GM21390 (cell line): Measurements from ENCODE around the gene KIAA1671.

ENCODE experiments used
- ATAC-seq: cut with Tn5 transposase; IDR thresholded peaks from one replicate; pipeline ENCODE4 v1.9.1; 2021; ENCODE audit not compliant: unreplicated experiment

Gene KIAA1671

DNA sequence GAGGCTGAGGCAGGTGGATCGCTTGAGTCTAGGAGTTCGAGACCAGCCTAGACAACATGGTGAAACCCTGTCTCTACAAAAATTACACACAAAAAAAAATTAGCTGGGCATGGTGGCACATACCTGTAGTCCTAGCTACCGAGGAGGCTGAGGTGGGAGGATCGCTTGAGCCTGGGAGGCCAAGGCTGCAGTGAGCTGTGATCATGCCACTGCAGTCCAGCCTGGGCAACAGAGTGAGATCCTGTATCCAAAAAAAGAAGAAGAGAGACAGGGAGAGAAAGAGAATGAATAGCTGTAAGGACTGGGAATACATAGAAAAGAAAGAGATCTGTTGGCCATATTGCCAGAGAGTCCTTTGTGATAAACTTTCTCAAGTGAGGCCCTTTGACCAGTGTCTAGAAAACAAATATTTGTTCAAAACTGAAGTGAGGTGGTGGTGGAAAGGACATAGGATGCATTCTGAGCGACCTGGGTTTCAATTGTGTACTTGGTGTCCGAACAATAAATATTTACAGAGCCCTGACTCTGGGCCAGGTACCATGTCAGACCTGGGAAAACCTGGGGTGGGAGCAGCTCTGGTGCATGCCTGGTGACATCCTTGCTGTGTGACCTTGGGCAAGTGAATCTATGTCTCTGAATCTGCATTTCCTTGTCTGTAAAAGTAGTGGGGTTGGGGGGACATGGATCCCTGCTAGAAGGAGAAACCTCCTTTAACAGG, 157.5 kb downstream of the KIAA1671 start:
- no peak for ATAC-seq

DNA sequence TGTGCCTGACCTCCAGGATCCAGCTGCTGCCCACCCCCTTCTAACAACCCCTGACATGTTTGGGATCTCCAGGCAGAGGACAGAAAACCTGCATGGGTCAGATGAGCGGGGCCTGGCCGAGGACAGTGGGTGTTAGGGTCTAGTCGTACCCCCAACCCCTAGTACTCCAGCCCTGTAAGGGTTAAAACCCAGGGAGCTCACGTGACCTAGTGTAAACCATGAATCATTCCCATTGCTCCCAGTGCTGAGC, 158.0 kb downstream of the KIAA1671 start:
- no peak for ATAC-seq

DNA sequence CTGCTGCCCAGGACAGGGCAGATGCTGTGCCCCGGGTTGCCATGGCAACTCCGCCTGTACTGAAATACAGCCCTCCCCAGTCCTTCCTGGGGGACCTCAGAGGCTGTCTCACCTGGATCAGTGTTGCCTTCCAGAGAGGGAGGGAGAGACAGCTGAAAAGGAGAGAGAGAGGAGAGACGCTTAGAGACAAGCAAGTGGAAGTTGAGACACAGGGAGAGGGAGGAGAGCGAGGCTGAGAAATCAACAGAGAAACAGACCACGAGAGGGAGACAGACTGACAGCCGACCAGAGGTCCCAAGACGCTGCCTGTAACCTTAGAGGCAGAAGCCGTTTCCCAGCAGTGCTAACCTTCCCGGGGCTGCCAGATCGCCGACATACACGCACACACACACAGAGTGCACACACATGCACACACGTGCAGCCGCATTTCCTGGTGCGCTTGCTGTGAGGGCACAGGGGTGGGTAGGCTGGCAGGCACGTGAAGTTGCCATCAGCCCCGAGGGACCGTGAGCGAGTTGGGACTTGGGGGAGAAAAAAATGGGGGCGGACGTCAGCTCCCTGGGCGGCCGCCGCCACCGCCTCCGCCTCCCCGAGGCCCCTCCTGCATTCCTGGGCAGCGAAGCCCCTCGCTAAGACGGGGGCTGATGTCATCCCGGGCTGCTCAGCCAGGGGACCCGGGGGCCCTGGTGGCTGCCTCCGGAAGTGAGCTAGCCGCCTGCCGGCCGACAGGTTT, 158.5 kb downstream of the KIAA1671 start:
- no peak for ATAC-seq

DNA sequence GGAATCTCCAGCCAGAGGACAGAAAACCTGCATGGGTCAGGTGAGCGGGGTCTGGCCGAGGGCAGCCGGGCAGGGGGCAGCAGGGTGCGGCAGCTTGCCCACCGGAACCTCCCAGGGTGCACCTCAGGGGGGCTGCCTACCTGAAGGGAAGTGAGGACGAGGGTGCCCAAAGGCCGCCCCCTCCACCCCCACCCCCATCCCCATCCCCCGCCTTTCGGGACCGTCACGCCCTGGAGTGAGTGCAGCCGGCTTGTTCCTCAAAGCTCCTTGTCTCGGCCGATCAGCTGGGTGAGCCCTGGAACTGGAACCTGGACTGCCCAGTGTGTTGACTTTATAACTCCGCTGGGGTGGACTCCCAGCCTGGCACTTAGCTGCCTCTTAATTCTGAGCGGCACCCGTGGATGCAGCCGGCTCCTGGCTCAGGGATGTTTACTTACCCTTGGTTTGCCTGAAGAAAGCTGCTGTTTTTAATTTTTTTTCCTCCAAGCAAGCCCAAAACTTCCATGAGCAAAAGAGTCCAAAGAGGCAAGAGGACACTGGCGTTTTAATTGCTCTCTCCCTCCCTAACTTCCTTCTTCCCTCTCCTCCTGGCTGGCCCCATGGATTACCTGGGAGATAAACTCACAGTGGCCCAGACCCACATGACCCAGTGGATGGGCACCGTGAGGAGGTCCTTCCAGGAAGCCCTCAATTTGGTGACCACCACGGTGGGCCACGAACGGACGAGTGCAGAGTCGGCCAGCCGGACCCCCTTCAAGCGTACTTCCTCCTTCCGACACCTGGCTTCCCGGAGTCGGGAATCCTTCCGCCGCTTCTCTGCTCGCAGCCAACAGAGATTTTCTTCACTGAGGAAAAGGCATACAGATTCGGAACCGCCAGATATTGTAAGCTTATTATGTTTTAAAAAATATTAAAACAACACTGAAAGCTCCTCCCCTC, 159.3 kb downstream of the KIAA1671 start:
- no peak for ATAC-seq

DNA sequence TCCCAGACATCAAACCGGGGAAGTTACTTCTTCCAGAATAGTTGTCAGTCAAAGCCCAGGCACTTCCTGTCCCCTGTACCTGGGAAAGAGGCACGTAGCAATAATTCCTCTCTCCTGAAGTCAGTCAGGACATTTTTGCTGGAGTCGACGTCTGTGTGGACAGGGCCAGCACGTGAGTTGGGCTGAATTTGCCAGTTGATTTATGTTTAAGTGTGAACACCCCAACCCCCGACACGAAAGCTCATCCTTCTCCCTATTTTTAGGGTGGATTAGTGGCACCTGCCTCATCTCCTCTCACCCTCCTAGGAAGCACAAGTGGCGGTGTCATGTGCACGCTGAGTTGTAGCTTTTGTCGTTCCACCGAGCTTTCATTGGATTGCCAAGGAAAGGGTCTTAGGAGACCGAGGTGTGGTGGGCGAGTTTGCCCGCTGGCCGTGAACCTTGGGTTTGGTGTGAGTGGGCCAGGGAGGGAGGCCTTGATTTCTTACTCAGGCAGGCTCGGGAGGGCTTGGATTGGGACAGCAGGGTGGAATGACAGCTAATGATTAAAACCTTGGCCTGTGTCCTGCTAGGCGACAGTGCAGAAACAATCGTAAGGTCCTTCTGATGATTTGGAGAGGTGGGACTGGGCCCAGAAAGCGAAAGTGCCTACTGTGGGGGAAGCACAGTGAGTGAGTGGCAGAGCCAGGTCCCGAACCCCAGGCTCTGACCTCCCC, 160.2 kb downstream of the KIAA1671 start:
- no peak for ATAC-seq

DNA sequence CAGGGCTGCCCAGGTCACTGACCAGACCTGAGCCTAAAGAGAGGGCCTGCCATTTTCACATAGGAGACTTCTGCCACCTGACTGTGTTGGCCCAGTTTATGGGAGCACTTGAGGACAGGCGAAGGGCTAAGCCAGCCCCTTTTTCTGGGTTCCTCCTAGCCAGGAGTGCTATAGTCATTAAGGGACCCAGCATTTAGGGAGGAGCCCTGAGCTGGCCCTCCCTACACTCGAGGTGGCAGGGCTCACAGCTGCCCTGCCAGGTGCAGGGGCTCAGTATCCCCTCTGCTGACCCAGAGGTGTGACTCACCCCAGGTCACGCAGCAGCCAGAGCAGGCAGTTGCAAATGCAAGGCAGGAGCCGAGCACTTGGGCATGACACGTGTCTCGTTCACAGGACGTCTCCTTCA, 160.8 kb downstream of the KIAA1671 start:
- no peak for ATAC-seq

DNA sequence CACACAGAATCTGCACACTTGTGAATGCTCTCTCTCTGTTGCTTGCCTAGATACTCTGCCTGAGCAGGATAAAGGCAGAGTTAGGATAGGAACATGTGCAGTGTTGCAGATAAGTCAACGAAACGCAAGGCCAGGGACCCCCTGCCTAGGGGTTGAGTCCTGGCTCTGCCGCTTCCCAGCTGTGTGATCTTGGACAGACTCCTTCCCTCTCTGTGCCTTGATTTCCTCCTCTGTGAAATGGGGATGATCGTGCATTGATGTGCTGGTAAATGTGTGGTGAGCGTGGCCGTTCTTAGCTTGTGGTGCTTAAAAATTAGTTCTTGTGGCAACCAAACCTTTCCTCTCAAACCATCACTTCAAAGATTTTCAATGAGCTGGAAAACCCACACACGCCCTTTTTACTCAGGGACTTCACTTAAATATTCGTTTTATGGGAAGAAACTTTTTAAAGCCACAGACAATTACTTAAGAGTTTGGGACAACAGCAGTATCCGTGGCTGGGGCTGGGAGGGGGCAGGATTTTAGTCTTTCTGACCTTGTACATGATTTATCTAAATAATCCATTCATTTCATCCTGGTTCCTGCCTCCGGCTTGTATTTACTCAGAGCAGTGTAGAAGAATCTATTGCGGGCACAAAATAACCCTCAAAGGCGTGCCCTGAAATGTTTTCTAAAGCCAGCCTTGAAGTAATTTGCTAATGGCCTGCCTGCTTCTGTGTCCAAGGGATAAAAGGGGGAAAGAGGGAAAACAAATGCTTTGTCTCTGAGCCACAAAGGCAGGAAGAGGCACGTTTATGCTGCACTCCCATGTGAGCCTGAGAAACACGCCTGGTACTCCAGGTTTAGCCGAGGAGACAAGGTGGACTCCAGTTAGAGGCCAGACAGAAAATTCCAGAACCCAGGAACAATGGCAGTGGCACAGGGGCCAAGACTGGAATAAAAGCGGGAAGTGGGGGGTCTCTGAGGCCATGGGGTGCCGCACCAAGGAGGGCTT, 162.2 kb downstream of the KIAA1671 start:
- no peak for ATAC-seq

DNA sequence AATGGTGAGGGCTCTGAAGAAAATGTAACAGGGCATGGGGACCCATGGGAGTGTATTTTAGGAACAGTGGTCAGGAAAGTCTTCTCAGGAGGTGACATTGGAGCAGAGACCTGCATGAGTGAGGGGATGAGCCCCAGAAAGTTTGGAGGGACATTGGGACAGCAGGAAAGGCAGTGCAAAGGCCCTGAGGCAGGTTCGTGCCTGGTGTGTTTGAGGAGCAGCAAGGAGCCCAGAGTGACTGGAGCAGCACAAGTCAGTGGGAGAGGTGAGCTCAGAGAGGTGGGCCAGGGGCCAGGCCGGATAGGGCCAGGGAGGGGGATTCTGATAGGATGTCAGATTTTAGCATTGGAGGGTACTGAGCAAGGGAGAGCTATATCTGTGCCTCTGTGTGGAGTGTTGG, 167.1 kb downstream of the KIAA1671 start:
- no peak for ATAC-seq

DNA sequence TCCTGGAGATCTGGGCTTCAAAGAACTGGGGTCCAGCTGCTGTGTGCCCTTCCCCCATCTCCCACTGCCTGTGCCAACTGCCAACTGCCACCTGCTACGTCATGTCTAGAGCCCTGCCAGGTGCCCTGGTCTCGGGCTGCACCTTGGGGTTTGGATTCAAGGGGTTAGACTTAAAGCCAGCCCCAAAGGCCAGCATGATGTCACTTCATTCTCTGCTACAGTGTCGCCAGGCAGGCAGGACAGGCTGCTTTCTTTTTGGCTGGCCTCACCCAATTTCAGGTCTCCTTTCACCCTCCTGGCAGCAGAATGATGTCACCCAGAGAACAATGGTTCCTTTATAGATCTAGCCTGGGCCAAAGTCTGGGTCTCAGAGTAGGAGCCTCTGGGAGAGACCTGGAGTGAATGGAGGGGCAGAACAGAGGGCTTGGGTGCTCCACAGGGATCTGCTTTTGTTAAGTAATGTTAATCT, 167.6 kb downstream of the KIAA1671 start:
- ATAC-seq = no peak

DNA sequence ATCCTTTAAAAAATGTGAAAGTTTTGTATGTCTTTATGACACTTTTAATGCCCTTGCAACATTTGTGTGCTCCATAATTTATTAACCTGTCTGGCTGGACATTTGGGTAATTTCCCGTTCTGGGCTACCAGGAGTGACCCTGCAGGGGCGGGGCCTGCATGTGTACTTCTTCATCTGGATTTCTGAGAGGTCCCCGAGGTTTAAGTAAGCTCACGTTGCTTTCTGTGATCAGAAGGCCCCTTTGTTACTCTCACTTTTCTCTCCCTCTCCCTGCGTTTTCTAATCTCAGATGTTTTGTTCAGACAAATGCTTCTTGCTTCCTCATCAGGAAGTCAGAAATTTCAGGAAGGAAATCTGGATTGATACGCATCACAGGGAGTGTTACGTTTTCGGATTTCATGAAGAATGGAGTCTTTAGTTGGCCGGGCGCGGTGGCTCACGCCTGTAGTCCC, 168.3 kb downstream of the KIAA1671 start:
- ATAC-seq = no peak

DNA sequence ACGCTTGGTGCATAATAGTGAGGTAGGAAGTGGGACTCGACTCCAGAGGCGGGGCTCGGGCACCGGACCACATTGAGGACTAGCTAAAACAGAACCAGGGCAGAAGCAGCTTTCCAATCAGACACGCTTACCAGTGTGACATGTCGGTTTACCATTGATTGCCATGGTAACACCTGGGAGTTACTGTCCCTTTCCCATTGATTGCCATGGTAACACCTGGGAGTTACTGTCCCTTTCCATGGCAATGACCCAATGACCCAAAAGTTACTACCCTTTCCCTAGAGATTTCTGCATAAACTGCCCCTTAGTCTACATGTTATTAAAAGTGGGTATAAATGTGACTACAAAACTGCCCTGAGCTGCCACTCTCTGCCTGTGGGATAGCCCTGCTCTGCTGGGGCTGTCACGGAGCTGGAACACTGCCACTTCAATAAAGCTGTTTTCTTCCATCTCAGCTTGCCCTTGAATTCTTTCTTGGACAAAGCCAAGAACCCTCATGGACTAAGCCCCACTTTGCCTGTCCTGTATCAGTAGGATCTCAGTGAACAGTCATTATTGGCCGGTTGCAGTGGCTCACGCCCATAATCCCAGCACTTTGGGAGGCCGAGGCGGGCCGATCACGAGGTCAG, 169.7 kb downstream of the KIAA1671 start:
- no peak for ATAC-seq

DNA sequence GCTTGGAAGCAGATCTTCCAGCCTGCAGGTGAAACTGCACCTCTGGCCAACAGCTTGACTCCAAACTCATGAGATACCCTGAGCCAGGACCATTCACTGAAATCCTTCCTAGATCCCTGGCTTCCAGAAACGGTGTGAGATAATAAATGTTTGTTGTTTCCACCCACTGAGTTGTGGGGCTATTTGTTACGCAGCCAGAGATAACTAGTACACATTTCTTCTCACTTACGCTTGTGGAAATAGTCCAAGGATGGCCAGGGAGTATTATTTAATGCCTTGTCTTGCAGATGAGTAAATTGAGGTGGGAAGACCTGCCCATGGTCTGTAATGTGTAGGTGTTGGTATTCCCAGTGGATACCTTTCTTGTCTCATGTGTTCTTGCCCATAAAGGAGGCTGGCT, 171.2 kb downstream of the KIAA1671 start:
- no peak for ATAC-seq

DNA sequence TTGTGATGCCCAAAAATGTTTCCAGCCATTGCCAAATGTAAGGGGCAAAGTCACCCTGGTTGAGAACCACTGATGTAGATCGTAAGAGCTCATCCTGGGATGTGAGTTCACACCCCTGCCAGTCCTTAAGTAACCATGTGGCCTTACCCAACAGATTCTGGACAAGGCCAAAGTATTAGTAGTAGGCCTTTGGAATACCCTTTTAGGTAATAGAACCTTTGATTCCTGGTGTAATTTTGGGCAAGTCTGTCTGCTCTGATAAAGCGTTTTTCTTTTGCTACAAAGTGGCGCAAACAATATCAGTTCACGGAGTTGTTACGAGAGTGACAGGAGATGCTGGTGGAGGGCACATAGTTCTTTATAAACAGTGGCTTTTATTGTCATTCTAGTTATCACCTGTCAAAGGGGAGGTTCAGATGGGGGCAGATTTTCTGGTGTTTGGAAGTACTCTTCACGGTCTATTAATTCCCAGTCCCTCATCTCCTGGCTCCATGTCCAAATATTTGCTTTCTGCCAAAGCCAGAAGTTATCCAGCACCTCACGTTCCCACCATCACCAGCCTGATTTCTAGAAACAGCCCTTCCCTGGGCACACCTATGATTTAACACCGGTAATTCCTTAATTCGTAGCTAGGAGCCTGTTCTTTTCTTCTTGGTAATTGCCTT, 173.3 kb downstream of the KIAA1671 start:
- no peak for ATAC-seq

DNA sequence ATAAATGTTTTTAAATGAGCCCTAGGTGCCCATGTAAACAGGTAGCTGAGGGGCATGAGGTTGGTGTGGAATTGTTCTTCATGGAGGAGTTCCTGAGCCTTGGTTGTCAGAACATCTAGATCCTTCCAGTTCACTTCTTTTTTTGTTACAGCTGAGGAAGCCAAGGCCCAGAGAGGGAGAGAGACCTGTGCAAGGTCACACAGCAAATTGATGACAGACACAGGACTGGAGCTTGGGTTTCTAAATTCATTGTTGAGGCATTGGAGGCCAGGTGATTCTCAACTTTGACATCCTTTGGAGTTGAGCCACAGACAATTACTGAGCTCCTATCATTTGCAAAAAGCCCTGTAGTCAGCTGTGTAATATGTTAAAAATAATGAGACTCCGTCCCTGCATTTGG, 174.0 kb downstream of the KIAA1671 start:
- no peak for ATAC-seq

DNA sequence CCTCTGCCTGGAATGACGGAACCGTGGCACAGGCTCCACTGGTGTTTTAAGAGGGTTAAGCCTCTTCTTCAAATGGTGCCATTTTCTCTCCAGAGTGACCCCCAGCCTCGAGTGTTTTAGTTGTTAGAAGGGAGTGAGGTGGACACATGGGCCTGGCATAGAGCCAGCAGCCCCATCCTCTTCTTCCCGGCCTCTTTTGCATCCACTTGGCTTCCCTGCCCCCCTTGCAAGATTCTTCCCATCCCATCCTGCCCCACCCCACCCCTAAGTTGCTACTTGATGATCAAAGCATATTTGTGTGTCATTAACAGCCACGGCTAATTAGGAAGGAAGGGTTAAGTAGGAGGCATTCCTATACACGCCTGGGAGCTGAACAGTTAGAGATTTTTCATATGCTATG, 174.8 kb downstream of the KIAA1671 start:
- ATAC-seq = no peak

DNA sequence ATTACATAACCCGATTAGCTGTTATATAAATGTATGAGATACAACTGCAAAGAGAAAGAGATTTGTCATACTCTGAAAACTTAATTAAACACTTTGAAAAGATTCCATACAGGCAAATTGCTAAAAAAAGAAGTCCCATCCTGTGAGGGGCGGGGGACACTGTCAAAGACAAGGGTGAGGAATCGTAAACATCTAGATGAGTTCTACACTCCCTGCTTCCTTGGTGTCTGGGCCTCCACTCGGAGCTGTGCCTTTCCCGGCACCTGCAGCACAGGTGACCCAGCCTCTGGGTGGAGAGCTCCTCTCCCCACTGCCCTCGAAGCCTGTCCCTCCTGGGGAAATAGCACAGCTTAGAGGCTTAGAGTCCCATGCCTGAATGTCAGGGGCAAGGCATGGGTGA, 177.9 kb downstream of the KIAA1671 start:
- ATAC-seq = no peak

DNA sequence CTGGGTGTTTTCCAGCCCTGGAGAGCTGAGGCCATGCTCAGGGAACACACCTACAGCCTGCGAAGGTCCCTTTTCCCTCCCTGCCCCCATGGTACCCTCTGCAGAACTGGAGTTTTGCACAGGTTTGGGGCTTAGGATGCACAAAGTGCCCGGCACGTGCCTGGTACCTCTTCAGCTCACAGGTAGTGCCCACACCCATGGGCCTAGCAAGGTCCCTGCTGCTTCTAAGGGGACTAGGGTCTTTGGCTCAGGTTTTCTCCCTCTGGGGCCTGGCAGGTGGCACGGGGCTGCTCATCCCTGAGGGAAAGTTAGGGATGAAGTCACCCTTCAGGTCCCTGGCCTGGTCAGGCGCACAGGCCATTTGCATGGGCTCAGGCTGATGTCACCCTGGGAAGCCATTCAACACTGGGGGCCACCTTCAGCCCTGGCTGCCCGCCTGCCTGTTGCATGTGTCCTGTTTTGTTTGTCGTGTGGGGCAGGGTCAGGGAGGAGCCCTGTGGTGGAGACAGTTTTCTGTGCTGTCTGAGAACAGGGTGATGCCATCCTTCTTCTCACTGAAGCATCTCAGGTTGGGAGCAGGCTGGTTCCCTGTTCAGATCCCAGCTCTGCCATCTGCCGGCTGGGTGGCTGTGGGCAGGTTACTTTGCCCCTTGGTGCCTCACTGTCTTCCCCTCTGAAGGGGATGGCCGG, 178.8 kb downstream of the KIAA1671 start:
- ATAC-seq = no peak

DNA sequence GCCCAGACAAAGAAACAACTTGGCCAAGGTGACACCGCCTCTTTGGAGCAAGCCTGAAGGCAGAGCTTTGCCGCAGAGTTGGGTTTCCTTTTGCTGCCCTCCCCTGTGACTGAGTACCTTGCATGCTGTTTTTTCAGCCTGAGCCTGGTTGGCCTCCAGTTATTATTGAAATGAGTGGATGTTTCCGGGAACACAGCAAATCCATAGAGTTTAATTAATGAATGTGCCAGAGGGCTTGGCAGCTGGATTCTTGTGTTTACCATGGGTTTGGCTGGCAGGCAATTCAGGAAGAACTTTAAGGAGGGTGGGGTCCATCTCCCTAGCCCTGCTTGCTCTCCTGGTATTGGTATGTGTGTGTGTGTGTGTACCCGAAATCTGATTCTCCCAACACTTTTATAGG, 181.5 kb downstream of the KIAA1671 start:
- no peak for ATAC-seq
